ENCODE measurements around the gene LMX1B.

GRCh38 chr9:126706698-126707053 is 92.9 kb downstream of the LMX1B start:
- TF ChIP-seq CTCF (IDR thresholded peaks at IDR 0.05) = peak; percentile 38
- no peak for TF ChIP-seq POLR2AphosphoS5 (IDR thresholded peaks at IDR 0.05; ENCODE audit: low read depth, low read length)
- no peak for TF ChIP-seq SIN3A (IDR thresholded peaks at IDR 0.05; ENCODE audit: borderline replicate concordance, insufficient read depth, low read depth, low read length)
